Measurements from ENCODE around the gene CHD1L. TPM values are rescaled to one million over a fixed set of nuclear protein-coding genes. Genes with fewer than 3 reads are reported as not detected.
A peak's percentile ranks its signal among the peaks of the same experiment; 100 is the strongest.
"Not testable (repeated sequence)": the region's sequence is repeated elsewhere in the genome, so short reads cannot be mapped to it uniquely, and the experiment has no call there.

The CHD1L gene
- 23.2 TPM for total RNA-seq (2013)
- polyA plus RNA-seq (10 to 100 TPM; 13.1 to 23.0 (median 15.2) TPM), polyA minus RNA-seq (8.3 and 10.1 TPM in 2 replicates), total RNA-seq (0.29 to 1.6 (median 0.70) reads per million in 11 experiments)

GRCh38 chr1:147242449-147243227 lies at the start of gene CHD1L:
Gene CHD1L (plus strand): TSS chr1:147242684. CDS start chr1:147242704, 20 bp downstream.
- peaks cover 0 to 2% (median 0%) of the 10 kb centered on the region in 3 donors for H3K27me3 Mint-ChIP-seq (ENCODE audit: low read depth in 3 of 3)
- Histone ChIP-seq H3K79me2 (ENCODE audit: insufficient read depth, low read length) (peaks cover 51% of the 10 kb centered on the region), H3K9me3 (replicated peaks in 1 of 2; ENCODE audit: control insufficient read depth in 1 of 2, insufficient read depth in 1 of 2, low read length in 2 of 2) (no peaks in the 10 kb centered on the region), H4K20me1 (ENCODE audit: insufficient read depth, low read length) (no peaks in the 10 kb centered on the region), H3K36me3 (replicated peaks in 1 of 2; ENCODE audit: control insufficient read depth in 1 of 2, insufficient read depth in 2 of 2, low read length in 2 of 2) (no peaks in the 10 kb centered on the region), H3K4me2 (replicated peaks; ENCODE audit: extremely low read depth, low read length, poor library complexity, severe bottlenecking) (peak within 1 kb of the TSS; percentile 98), H2AFZ (ENCODE audit: insufficient read depth, low read depth, low read length, poor library complexity, severe bottlenecking) (peak within 1 kb of the TSS; percentile 99), H3K9ac (ENCODE audit: insufficient read depth, low read length, poor library complexity, severe bottlenecking) (peak within 1 kb of the TSS; percentile 82), H3K27ac (ENCODE audit: low read depth in 1 of 2, low read length in 2 of 2) (peak within 1 kb of the TSS; percentile 11 to 82), H3K27me3 (ENCODE audit: control insufficient read depth in 2 of 2, insufficient read depth in 2 of 2, low read length in 2 of 2) (no peaks in the 10 kb centered on the region), H3K4me3 (replicated peaks in 1 of 3; ENCODE audit: low read depth in 2 of 3, low read length in 3 of 3) (peak within 1 kb of the TSS; percentile 76 to 97 (median 93)), H3K4me1 (ENCODE audit: control insufficient read depth in 1 of 2, insufficient read depth in 2 of 2, low read length in 2 of 2) (peaks cover 30 to 44% of the 10 kb centered on the region in 2 donors)
- peak within 1 kb of the TSS; percentile 91 to 97 for H3K4me3 Mint-ChIP-seq
- peaks cover 0 to 2% of the 10 kb centered on the region in 2 donors for H3K36me3 Mint-ChIP-seq
- H3K4me1 Mint-ChIP-seq, result peaks cover 39% of the 10 kb centered on the region
- peak; percentile 80 for TF ChIP-seq CTCF (IDR thresholded peaks at IDR 0.05)
- under 1% methylated on average over 77 of the region's 82 CpGs for WGBS (ENCODE audit: insufficient coverage)
- DNase-seq, result peak; percentile 95 to 96 (median 95)
- intact Hi-C loops (cut with micrococcal nuclease), result loop anchor here (2.0 to 10.0 kb wide), 2 partner anchors 70 to 158 kb away; partner anchors contain the start of gene PRKAB2 (in 2 of the 2)
- H3K9me3 Mint-ChIP-seq, result no peaks in the 10 kb centered on the region
- peak within 1 kb of the TSS; percentile 59 to 79 (median 70) for H3K27ac Mint-ChIP-seq

- H3K27me3 ChIP-seq (ENCODE audit: control insufficient read depth in 2 of 2, insufficient read depth in 2 of 2, low read length in 2 of 2); H2AFZ ChIP-seq (ENCODE audit: insufficient read depth, low read depth, low read length, poor library complexity, severe bottlenecking); H4K20me1 ChIP-seq (ENCODE audit: insufficient read depth, low read length); intact Hi-C loops (cut with micrococcal nuclease); H3K27me3 Mint-ChIP-seq (ENCODE audit: low read depth in 3 of 3); H3K27ac Mint-ChIP-seq; H3K27ac ChIP-seq (ENCODE audit: low read depth in 1 of 2, low read length in 2 of 2); H3K4me1 ChIP-seq (ENCODE audit: control insufficient read depth in 1 of 2, insufficient read depth in 2 of 2, low read length in 2 of 2); H3K4me3 Mint-ChIP-seq; DNase-seq; H3K4me2 ChIP-seq (replicated peaks; ENCODE audit: extremely low read depth, low read length, poor library complexity, severe bottlenecking); H3K4me1 Mint-ChIP-seq; H3K9me3 ChIP-seq (replicated peaks in 1 of 2; ENCODE audit: control insufficient read depth in 1 of 2, insufficient read depth in 1 of 2, low read length in 2 of 2); H3K9ac ChIP-seq (ENCODE audit: insufficient read depth, low read length, poor library complexity, severe bottlenecking); H3K36me3 ChIP-seq (replicated peaks in 1 of 2; ENCODE audit: control insufficient read depth in 1 of 2, insufficient read depth in 2 of 2, low read length in 2 of 2); H3K4me3 ChIP-seq (replicated peaks in 1 of 3; ENCODE audit: low read depth in 2 of 3, low read length in 3 of 3); H3K79me2 ChIP-seq (ENCODE audit: insufficient read depth, low read length): not testable (repeated sequence)
- H3K9me3 Mint-ChIP-seq, result peaks cover 2 to 16% (median 11%) of the 10 kb centered on the region in 7 donors
- WGBS (ENCODE audit: insufficient coverage), result 100% methylated on average over 1 of the region's 3 CpGs
- peaks cover 8 to 20% of the 10 kb centered on the region in 2 donors for H3K36me3 Mint-ChIP-seq
These were observed 45.2 kb upstream of the CHD1L start for GRCh38 chr1:147197324-147197723.
